ENCODE data around the gene SLC30A3. TPM values are rescaled to one million over a fixed set of nuclear protein-coding genes. Genes with fewer than 3 reads are reported as not detected.

The SLC30A3 gene
- polyA plus RNA-seq, 1 donor from 2014 or later: not detected

- TF ChIP-seq SMC3 (conservative IDR thresholded peaks at IDR 0.05; ENCODE audit: poor library complexity) (no peak), CTCF (IDR thresholded peaks at IDR 0.05; ENCODE audit: poor library complexity, severe bottlenecking) (no peak), EZH2 (IDR thresholded peaks at IDR 0.05; ENCODE audit: borderline replicate concordance, insufficient read depth, low read length, poor library complexity, severe bottlenecking) (no peak), TAF1 (IDR thresholded peaks at IDR 0.05; ENCODE audit: low read depth) (no peak), EP300 (conservative IDR thresholded peaks at IDR 0.05; ENCODE audit: poor library complexity, severe bottlenecking) (no peak), REST (IDR thresholded peaks at IDR 0.05; ENCODE audit: borderline replicate concordance) (no peak), POLR2AphosphoS5 (IDR thresholded peaks at IDR 0.05) (no peak), RAD21 (conservative IDR thresholded peaks at IDR 0.05) (no peak), MXI1 (conservative IDR thresholded peaks at IDR 0.05; ENCODE audit: poor library complexity, severe bottlenecking) (no peak)
Observed at GRCh38 chr2:27227501-27227900, 35.3 kb downstream of the SLC30A3 start.

GRCh38 chr2:27225526-27225925 lies 37.3 kb downstream of the SLC30A3 start:
- no peaks in the 10 kb centered on the region for H3K9me3 ChIP-seq (ENCODE audit: low read length)
- H3K4me2 ChIP-seq (ENCODE audit: low read length): no peak overlapping the region
- H3K27ac ChIP-seq (ENCODE audit: low read length): no peak overlapping the region
- no peaks in the 10 kb centered on the region for H3K79me2 ChIP-seq (replicated peaks; ENCODE audit: insufficient read depth, low read length)
- H3K4me3 ChIP-seq (ENCODE audit: low read length): no peak overlapping the region
- no peaks in the 10 kb centered on the region for H3K27me3 ChIP-seq (ENCODE audit: insufficient read depth, low read depth, low read length)
- no peaks in the 10 kb centered on the region for H4K20me1 ChIP-seq (ENCODE audit: insufficient read depth)
- H3K9ac ChIP-seq (ENCODE audit: low read length): no peak overlapping the region
- no peaks in the 10 kb centered on the region for H3K9me2 ChIP-seq (ENCODE audit: insufficient read depth, low read length)
- no peaks in the 10 kb centered on the region for H3K36me3 ChIP-seq (ENCODE audit: insufficient read depth, low read length)
- H2AFZ ChIP-seq (ENCODE audit: low read depth, low read length): no peak overlapping the region
- TF ChIP-seq EP300 (conservative IDR thresholded peaks at IDR 0.05; ENCODE audit: poor library complexity, severe bottlenecking): no peak
- TF ChIP-seq SMC3 (conservative IDR thresholded peaks at IDR 0.05; ENCODE audit: poor library complexity): no peak
- TF ChIP-seq REST (IDR thresholded peaks at IDR 0.05; ENCODE audit: borderline replicate concordance): no peak
- no peak for TF ChIP-seq TAF1 (IDR thresholded peaks at IDR 0.05; ENCODE audit: low read depth)
- TF ChIP-seq CTCF (IDR thresholded peaks at IDR 0.05; ENCODE audit: poor library complexity, severe bottlenecking): no peak
- TF ChIP-seq MXI1 (conservative IDR thresholded peaks at IDR 0.05; ENCODE audit: poor library complexity, severe bottlenecking): no peak
- no peak for TF ChIP-seq RAD21 (conservative IDR thresholded peaks at IDR 0.05)
- TF ChIP-seq POLR2AphosphoS5 (IDR thresholded peaks at IDR 0.05): no peak
- no peak for TF ChIP-seq EZH2 (IDR thresholded peaks at IDR 0.05; ENCODE audit: borderline replicate concordance, insufficient read depth, low read length, poor library complexity, severe bottlenecking)
- H3F3A ChIP-seq (ENCODE audit: insufficient read depth, low read length, poor library complexity, severe bottlenecking): no peaks in the 10 kb centered on the region

More at GRCh38 chr2:27227501-27227900, 35.3 kb downstream of the SLC30A3 start:
- Histone ChIP-seq H3K4me2 (ENCODE audit: low read length) (no peak overlapping the region), H4K20me1 (ENCODE audit: insufficient read depth) (no peaks in the 10 kb centered on the region), H3F3A (ENCODE audit: insufficient read depth, low read length, poor library complexity, severe bottlenecking) (no peaks in the 10 kb centered on the region), H3K27ac (ENCODE audit: low read length) (no peak overlapping the region), H3K27me3 (ENCODE audit: insufficient read depth, low read depth, low read length) (no peaks in the 10 kb centered on the region), H3K4me3 (ENCODE audit: low read length) (no peak overlapping the region), H3K36me3 (ENCODE audit: insufficient read depth, low read length) (no peaks in the 10 kb centered on the region), H3K9me2 (ENCODE audit: insufficient read depth, low read length) (no peaks in the 10 kb centered on the region), H2AFZ (ENCODE audit: low read depth, low read length) (no peak overlapping the region), H3K9me3 (ENCODE audit: low read length) (no peaks in the 10 kb centered on the region), H3K79me2 (replicated peaks; ENCODE audit: insufficient read depth, low read length) (no peaks in the 10 kb centered on the region), H3K9ac (ENCODE audit: low read length) (no peak overlapping the region)

Data from neural cell (in vitro differentiated cells).